HG03103 (cell line): Measurements from ENCODE around the gene TXLNA.

Experiments used
- ATAC-seq: cut with Tn5 transposase; IDR thresholded peaks from one replicate; pipeline ENCODE4 v1.9.1; 2021; ENCODE audit warnings: low read depth; ENCODE audit not compliant: unreplicated experiment

The TXLNA gene

GRCh38 chr1:32208469-32208868 is 29.0 kb downstream of the TXLNA start:
- no peak for ATAC-seq

GRCh38 chr1:32208891-32209328 is 29.4 kb downstream of the TXLNA start, which contains the start of gene DCDC2B:
TSS of gene DCDC2B (plus strand) at chr1:32209089. CDS start at chr1:32209094, 5 bp downstream.
- no peak for ATAC-seq

- no peak for ATAC-seq
These were observed 36.4 kb downstream of the TXLNA start for GRCh38 chr1:32215629-32216480.

GRCh38 chr1:32216566-32216965 is 37.1 kb downstream of the TXLNA start:
- ATAC-seq, result no peak

GRCh38 chr1:32219022-32219421 is 39.5 kb downstream of the TXLNA start:
- no peak for ATAC-seq

GRCh38 chr1:32220746-32221580 is 41.5 kb downstream of the TXLNA start:
- ATAC-seq, result no peak

GRCh38 chr1:32221581-32221979 is 42.1 kb downstream of the TXLNA start:
- ATAC-seq, result no peak

GRCh38 chr1:32221980-32222755 is 42.7 kb downstream of the TXLNA start, which contains the start of the genes EIF3I and TMEM234:
TSS of gene EIF3I (plus strand) at chr1:32222407. CDS start at chr1:32222442, 35 bp downstream.
TSS of gene TMEM234 (minus strand) at chr1:32222353. CDS start at chr1:32222322, 31 bp downstream.
- ATAC-seq, result peak; percentile 82

GRCh38 chr1:32223683-32224082 is 44.2 kb downstream of the TXLNA start:
- ATAC-seq, result no peak

- no peak for ATAC-seq
These were observed 44.8 kb downstream of the TXLNA start for GRCh38 chr1:32224285-32224684.

GRCh38 chr1:32228771-32229170 is 49.3 kb downstream of the TXLNA start:
- no peak for ATAC-seq

- ATAC-seq, result no peak
These were observed 52.5 kb downstream of the TXLNA start for GRCh38 chr1:32231843-32232432.

GRCh38 chr1:32232558-32233304 is 53.3 kb downstream of the TXLNA start:
- no peak for ATAC-seq

GRCh38 chr1:32234792-32235191 is 55.3 kb downstream of the TXLNA start:
- no peak for ATAC-seq

- ATAC-seq, result no peak
These were observed 59.9 kb downstream of the TXLNA start for GRCh38 chr1:32239337-32239736.

GRCh38 chr1:32239790-32240139 is 60.3 kb downstream of the TXLNA start:
- no peak for ATAC-seq

GRCh38 chr1:32240140-32240951 is 60.9 kb downstream of the TXLNA start:
- no peak for ATAC-seq

GRCh38 chr1:32241001-32241763 is 61.7 kb downstream of the TXLNA start:
- no peak for ATAC-seq
